ENCODE measurements around the gene CLRN3. TPM values are rescaled to one million over a fixed set of nuclear protein-coding genes. Genes with fewer than 3 reads are reported as not detected.

Gene CLRN3
- total RNA-seq, 4 donors from 2014 or later: 35.2 to 167 (median 77.1) TPM

GRCh38 chr10:127918572-127918971 lies 25.8 kb upstream of the CLRN3 start:
- Histone ChIP-seq H3K4me3 (no peak overlapping the region), H3K36me3 (no peaks in the 10 kb centered on the region), H3K4me1 (peaks cover 0 to 32% (median 0%) of the 10 kb centered on the region in 4 donors), H3K27me3 (no peaks in the 10 kb centered on the region), H3K9me3 (no peaks in the 10 kb centered on the region), H3K27ac (peak overlapping the region in 2 of 4 donors; percentile 30 to 54)
- in situ Hi-C loops (cut with MboI; ENCODE audit: low pct_ligation_motif_present in 1 of 4, low pct_unique_long_range_greater_than_20kb in 1 of 4, low sequenced_read_pairs in 3 of 4) (loop anchor here in 2 of 4 donors (10.0 to 25.0 kb wide), 2 partner anchors 76 to 94 kb away; no protein-coding TSS in a partner anchor), intact Hi-C loops (cut with DNase I; ENCODE audit: low total_unique reads) (no loop called here)
- WGBS, 2 donors (ENCODE audit: low coverage in 1 of 2): 89 to 92% methylated on average over 5 of the region's 5 CpGs
- DNase-seq: no peak
- no peak for TF ChIP-seq POLR2A (IDR thresholded peaks at IDR 0.05)
- TF ChIP-seq CTCF (IDR thresholded peaks at IDR 0.05): no peak
- no peak for TF ChIP-seq POLR2AphosphoS5 (IDR thresholded peaks at IDR 0.05)
- no peak for TF ChIP-seq EP300 (IDR thresholded peaks at IDR 0.05; ENCODE audit: low read depth)

GRCh38 chr10:127916826-127917225 lies 24.1 kb upstream of the CLRN3 start:
- intact Hi-C loops (cut with DNase I; ENCODE audit: low total_unique reads) (no loop called here), in situ Hi-C loops (cut with MboI; ENCODE audit: low pct_ligation_motif_present in 1 of 4, low pct_unique_long_range_greater_than_20kb in 1 of 4, low sequenced_read_pairs in 3 of 4) (loop anchor here in 2 of 4 donors (10.0 to 25.0 kb wide), 2 partner anchors 78 to 95 kb away; no protein-coding TSS in a partner anchor)
- WGBS, 2 donors (ENCODE audit: low coverage in 1 of 2): 67 to 96% methylated on average over 1 to 9 of the region's 9 CpGs
- no peaks in the 10 kb centered on the region for H3K9me3 ChIP-seq
- H3K4me1 ChIP-seq: peaks cover 0 to 23% (median 0%) of the 10 kb centered on the region in 4 donors
- H3K36me3 ChIP-seq: no peaks in the 10 kb centered on the region
- no peak for TF ChIP-seq CTCF (IDR thresholded peaks at IDR 0.05)
- no peak for TF ChIP-seq POLR2AphosphoS5 (IDR thresholded peaks at IDR 0.05)
- TF ChIP-seq EP300 (IDR thresholded peaks at IDR 0.05; ENCODE audit: low read depth): no peak
- no peak for TF ChIP-seq POLR2A (IDR thresholded peaks at IDR 0.05)
- no peaks in the 10 kb centered on the region for H3K27me3 ChIP-seq
- no peak overlapping the region for H3K4me3 ChIP-seq
- no peak overlapping the region for H3K27ac ChIP-seq
- no peak for DNase-seq

GRCh38 chr10:127915324-127915723 lies 22.6 kb upstream of the CLRN3 start:
- no peak for DNase-seq
- WGBS, 2 donors (ENCODE audit: low coverage in 1 of 2): 86 to 90% methylated on average over 4 of the region's 4 CpGs
- Histone ChIP-seq H3K4me3 (no peak overlapping the region), H3K9me3 (no peaks in the 10 kb centered on the region), H3K27me3 (no peaks in the 10 kb centered on the region), H3K27ac (no peak overlapping the region), H3K36me3 (no peaks in the 10 kb centered on the region), H3K4me1 (peaks cover 0 to 13% (median 2%) of the 10 kb centered on the region in 4 donors)
- in situ Hi-C loops (cut with MboI; ENCODE audit: low pct_ligation_motif_present in 1 of 4, low pct_unique_long_range_greater_than_20kb in 1 of 4, low sequenced_read_pairs in 3 of 4): loop anchor here in 2 of 4 donors (10.0 to 25.0 kb wide), 2 partner anchors 79 to 97 kb away; no protein-coding TSS in a partner anchor
- intact Hi-C loops (cut with DNase I; ENCODE audit: low total_unique reads): no loop called here
- no peak for TF ChIP-seq EP300 (IDR thresholded peaks at IDR 0.05; ENCODE audit: low read depth)
- TF ChIP-seq POLR2AphosphoS5 (IDR thresholded peaks at IDR 0.05): no peak
- no peak for TF ChIP-seq CTCF (IDR thresholded peaks at IDR 0.05)
- no peak for TF ChIP-seq POLR2A (IDR thresholded peaks at IDR 0.05)

- in situ Hi-C loops (cut with MboI; ENCODE audit: low pct_ligation_motif_present in 1 of 4, low pct_unique_long_range_greater_than_20kb in 1 of 4, low sequenced_read_pairs in 3 of 4) (loop anchor here in 2 of 4 donors (10.0 to 25.0 kb wide), 2 partner anchors 81 to 99 kb away; no protein-coding TSS in a partner anchor), intact Hi-C loops (cut with DNase I; ENCODE audit: low total_unique reads) (no loop called here)
- Histone ChIP-seq H3K4me3 (no peak overlapping the region), H3K9me3 (no peaks in the 10 kb centered on the region), H3K27me3 (no peaks in the 10 kb centered on the region), H3K4me1 (peaks cover 0 to 7% (median 4%) of the 10 kb centered on the region in 4 donors), H3K27ac (no peak overlapping the region), H3K36me3 (no peaks in the 10 kb centered on the region)
- no peak for DNase-seq
- 91 to 100% methylated on average over 1 to 8 of the region's 8 CpGs for WGBS, 2 donors (ENCODE audit: low coverage in 1 of 2)
- TF ChIP-seq EP300 (IDR thresholded peaks at IDR 0.05; ENCODE audit: low read depth): no peak
Measured at GRCh38 chr10:127913368-127913759, 20.6 kb upstream of the CLRN3 start.
